H9 (cell line): ENCODE results near the gene CDH22. TPM values are rescaled to one million over a fixed set of nuclear protein-coding genes. Genes with fewer than 3 reads are reported as not detected.

Source experiments
- DNase-seq: peaks from one replicate; pipeline ENCODE4 v3.0.0-alpha.2; 2017
- H2AFZ ChIP-seq: one replicate; pipeline ENCODE4 v1.6.1; 2013; ENCODE audit warnings: mild to moderate bottlenecking, low read length, control low read depth, moderate library complexity
- H2AK5ac ChIP-seq: 2 replicates; pipeline ENCODE4 v1.6.1; 2013; ENCODE audit warnings: low read length, control low read depth, mixed read lengths; ENCODE audit not compliant: insufficient read length
- H2BK120ac ChIP-seq: one replicate; pipeline ENCODE4 v1.6.1; 2013; ENCODE audit warnings: low read depth, mild to moderate bottlenecking, low read length, control low read depth, inconsistent platforms; ENCODE audit not compliant: poor library complexity, severe bottlenecking
- H2BK12ac ChIP-seq: 2 replicates; pipeline ENCODE4 v1.6.1; 2013; ENCODE audit warnings: low read length, control low read depth, mixed read lengths, low read depth; ENCODE audit not compliant: insufficient read length
- H2BK15ac ChIP-seq: 2 replicates; pipeline ENCODE4 v1.6.1; 2013; ENCODE audit warnings: low read depth, low read length, control low read depth
- H2BK20ac ChIP-seq: one replicate; pipeline ENCODE4 v1.6.1; 2013; ENCODE audit warnings: low read depth, mild to moderate bottlenecking, low read length, control low read depth, inconsistent platforms; ENCODE audit not compliant: poor library complexity, severe bottlenecking
- H2BK5ac ChIP-seq: 2 replicates; pipeline ENCODE4 v1.6.1; 2013; ENCODE audit warnings: low read length, control low read depth, mixed read lengths; ENCODE audit not compliant: insufficient read length
- H3K14ac ChIP-seq: 2 replicates; pipeline ENCODE4 v1.6.1; 2013; ENCODE audit warnings: low read length, control low read depth; ENCODE audit not compliant: insufficient read depth
- H3K18ac ChIP-seq: 2 replicates; pipeline ENCODE4 v1.6.1; 2013; ENCODE audit warnings: low read depth, mild to moderate bottlenecking, mixed read lengths, low read length, control low read depth; ENCODE audit not compliant: insufficient read length
- H3K23ac ChIP-seq: 2 replicates; pipeline ENCODE4 v1.6.1; 2013; ENCODE audit warnings: low read length, control low read depth, mixed read lengths, low read depth; ENCODE audit not compliant: insufficient read length
- H3K23me2 ChIP-seq: 2 replicates; pipeline ENCODE4 v1.6.1; 2013; ENCODE audit warnings: low read depth, mild to moderate bottlenecking, mixed read lengths, low read length, control low read depth; ENCODE audit not compliant: insufficient read length, poor library complexity, severe bottlenecking
- H3K27ac ChIP-seq: 2 replicates; pipeline ENCODE4 v1.5.1; 2013; ENCODE audit warnings: low read length, control low read depth, mixed read lengths, low read depth; ENCODE audit not compliant: insufficient read length
- H3K27me3 ChIP-seq: 2 replicates; pipeline ENCODE4 v1.6.1; 2013; ENCODE audit warnings: low read length, control low read depth, inconsistent platforms; ENCODE audit not compliant: insufficient read depth
- H3K4ac ChIP-seq: 2 replicates; pipeline ENCODE4 v1.6.1; 2013; ENCODE audit warnings: low read depth, mild to moderate bottlenecking, control low read depth, inconsistent platforms, low read length, moderate library complexity
- H3K4me1 ChIP-seq: 2 replicates; pipeline ENCODE4 v1.6.1; 2013; ENCODE audit warnings: low read length, control low read depth, inconsistent platforms; ENCODE audit not compliant: insufficient read depth
- H3K4me2 ChIP-seq: 2 replicates; pipeline ENCODE4 v1.6.1; 2013; ENCODE audit warnings: low read length, control low read depth, mixed read lengths; ENCODE audit not compliant: insufficient read length, insufficient read depth
- H3K56ac ChIP-seq: 2 replicates; pipeline ENCODE4 v1.6.1; 2013; ENCODE audit warnings: low read depth, mild to moderate bottlenecking, mixed read lengths, low read length, control low read depth; ENCODE audit not compliant: insufficient read length
- H3K79me1 ChIP-seq: 2 replicates; pipeline ENCODE4 v1.6.1; 2013; ENCODE audit warnings: low read depth, mild to moderate bottlenecking, moderate library complexity, low read length, control low read depth, inconsistent platforms; ENCODE audit not compliant: insufficient read depth, poor library complexity, severe bottlenecking
- H3K79me2 ChIP-seq: 2 replicates; pipeline ENCODE4 v1.6.1; 2013; ENCODE audit warnings: low read length, control low read depth, inconsistent platforms; ENCODE audit not compliant: insufficient read depth
- H3K9ac ChIP-seq: 2 replicates; pipeline ENCODE4 v1.6.1; 2013; ENCODE audit warnings: low read length, control low read depth, mixed read lengths; ENCODE audit not compliant: insufficient read length; ENCODE audit errors: extremely low read depth
- H3K9me3 ChIP-seq: one replicate; pipeline ENCODE4 v1.6.1; 2013; ENCODE audit warnings: low read depth, low read length, inconsistent platforms; ENCODE audit not compliant: control insufficient read depth
- H3T11ph ChIP-seq: one replicate; pipeline ENCODE4 v1.6.1; 2013; ENCODE audit warnings: mild to moderate bottlenecking, low read length, control low read depth, inconsistent platforms
- H4K20me1 ChIP-seq: one replicate; pipeline ENCODE4 v1.6.1; 2013; ENCODE audit not compliant: control insufficient read depth, insufficient read length, insufficient read depth
- H4K5ac ChIP-seq: 2 replicates; pipeline ENCODE4 v1.6.1; 2013; ENCODE audit warnings: low read depth, mild to moderate bottlenecking, mixed read lengths, low read length, control low read depth; ENCODE audit not compliant: insufficient read length
- H4K8ac ChIP-seq: replicated peaks from 2 replicates; pipeline ENCODE4 v1.6.1; 2013; ENCODE audit warnings: low read length, control low read depth, mixed read lengths, low read depth; ENCODE audit not compliant: insufficient read length
- H4K91ac ChIP-seq: 2 replicates; pipeline ENCODE4 v1.6.1; 2013; ENCODE audit warnings: low read depth, mild to moderate bottlenecking, moderate library complexity, mixed read lengths, low read length, control low read depth; ENCODE audit not compliant: insufficient read length
- H3K27ac Mint-ChIP-seq, 3 experiments: 2 replicates in 2 of 3; 3 replicates in 1 of 3; pipeline ENCODE4 v1.8.0; 2020 to 2021; ENCODE audit warnings: mixed read lengths in 3 of 3, mild to moderate bottlenecking in 1 of 3, moderate library complexity in 1 of 3
- H3K27me3 Mint-ChIP-seq: 2 replicates; pipeline ENCODE4 v1.8.0; 2021; ENCODE audit warnings: low read depth, mild to moderate bottlenecking, moderate library complexity, mixed read lengths
- H3K36me3 Mint-ChIP-seq, 3 experiments: 2 replicates in 2 of 3; 3 replicates in 1 of 3; pipeline ENCODE4 v1.8.0; 2020 to 2021; ENCODE audit warnings: low read depth in 3 of 3, mixed read lengths in 3 of 3; ENCODE audit not compliant: insufficient read depth in 1 of 3
- H3K4me1 Mint-ChIP-seq, 2 experiments: 2 replicates each; pipeline ENCODE4 v1.8.0; 2020; ENCODE audit warnings: mixed read lengths in 2 of 2
- H3K4me3 Mint-ChIP-seq, 2 experiments: 2 replicates in 1 of 2; 3 replicates in 1 of 2; pipeline ENCODE4 v1.8.0; 2020 to 2021; ENCODE audit warnings: mild to moderate bottlenecking in 2 of 2, mixed read lengths in 2 of 2, moderate library complexity in 1 of 2
- H3K9me3 Mint-ChIP-seq, 2 experiments: 2 replicates in 1 of 2; 3 replicates in 1 of 2; pipeline ENCODE4 v1.8.0; 2020; ENCODE audit warnings: mild to moderate bottlenecking in 2 of 2, mixed read lengths in 2 of 2, moderate library complexity in 1 of 2
- CTCF ChIP-seq: fragments of 200-600 bp; sonication (generic); conservative IDR thresholded peaks from 3 replicates; pipeline ENCODE4 v1.8.0; 2021; ENCODE audit warnings: antibody characterized with exemption, mild to moderate bottlenecking
- WGBS: extraction: QIAGEN DNeasy Blood & Tissue Kit; methylation state at CpG from one replicate; pipeline ENCODE4 v1.1.7; 2013; ENCODE audit warnings: missing lambda C conversion rate, low lambda C conversion rate, mixed read lengths; ENCODE audit not compliant: insufficient read length; ENCODE audit errors: extremely low coverage; 5-methylcytosine and 5-hydroxymethylcytosine counted together
- total RNA-seq: library from RNA; stranded (reverse); gene quantifications from 2 replicates; pipeline ENCODE4 v1.2.1, GENCODE V29; 2021

Gene CDH22
- total RNA-seq, 1 experiment from 2014 or later: not detected

- Histone ChIP-seq H3K18ac (no peak overlapping the region), H3K79me2 (no peaks in the 10 kb centered on the region), H3K14ac (no peak overlapping the region), H4K5ac (no peak overlapping the region), H4K20me1 (no peaks in the 10 kb centered on the region), H3K56ac (no peak overlapping the region), H2BK20ac (no peak overlapping the region), H3K4ac (no peak overlapping the region), H4K91ac (no peak overlapping the region), H3K23ac (no peak overlapping the region), H3K9ac (no peak overlapping the region), H3K27ac (no peak overlapping the region), H3K27me3 (no peaks in the 10 kb centered on the region), H3K23me2 (no peaks in the 10 kb centered on the region), H3K4me1 (no peaks in the 10 kb centered on the region; the same call in 1 of the 2 replicates), H2BK5ac (no peak overlapping the region), H2BK12ac (no peak overlapping the region), H2AFZ (no peak overlapping the region), H3K4me2 (no peak overlapping the region), H2BK120ac (no peak overlapping the region), H3T11ph (no peak overlapping the region), H3K9me3 (no peaks in the 10 kb centered on the region), H2AK5ac (no peak overlapping the region), H3K79me1 (no peaks in the 10 kb centered on the region), H4K8ac (no peak overlapping the region), H2BK15ac (no peak overlapping the region)
- Mint-ChIP-seq H3K36me3 (peaks cover 7 to 53% (median 38%) of the 10 kb centered on the region in 3 experiments), H3K9me3 (no peaks in the 10 kb centered on the region), H3K4me3 (no peak overlapping the region; a peak in 1 of 5 replicates), H3K27me3 (no peaks in the 10 kb centered on the region), H3K4me1 (peaks cover 30 to 36% of the 10 kb centered on the region in 2 experiments), H3K27ac (no peak overlapping the region)
- no peak for DNase-seq
- no peak for TF ChIP-seq CTCF
- WGBS: no CpG with 5 or more reads among the region's 18 CpGs
These were observed 44.2 kb upstream of the CDH22 start for GRCh38 chr20:46352370-46352938.
